Kidney epithelial cell (primary cell): ENCODE measurements around the gene VCL. TPM values are rescaled to one million over a fixed set of nuclear protein-coding genes. Genes with fewer than 3 reads are reported as not detected.

Experiments used
- DNase-seq: peaks from one replicate; pipeline ENCODE4 v3.0.0-alpha.2; 2010; ENCODE audit warnings: low read depth
- H3K27me3 ChIP-seq: 2 replicates; pipeline ENCODE4 v1.6.0; 2011; ENCODE audit warnings: low read length; ENCODE audit not compliant: control insufficient read depth, insufficient read depth
- H3K36me3 ChIP-seq: 2 replicates; pipeline ENCODE4 v1.5.1; 2011; ENCODE audit warnings: low read length; ENCODE audit not compliant: control insufficient read depth, insufficient read depth
- H3K4me3 ChIP-seq: 2 replicates; pipeline ENCODE4 v1.5.1; 2011; ENCODE audit warnings: low read depth, mild to moderate bottlenecking, control low read depth, low read length
- CTCF ChIP-seq: IDR thresholded peaks from 2 replicates; pipeline ENCODE4 v1.5.1; 2011; ENCODE audit warnings: mild to moderate bottlenecking, moderate library complexity, low read length, control low read depth, inconsistent platforms; ENCODE audit not compliant: insufficient read depth, poor library complexity, severe bottlenecking
- total RNA-seq: library from RNA; depleted of rRNA; stranded (reverse); fragments of >200 nt; gene quantifications from 2 replicates; pipeline ENCODE4 v1.2.3, GENCODE V29; 2015

Gene VCL
- total RNA-seq, 1 donor from 2014 or later, result 148 TPM

- no peak for DNase-seq
- TF ChIP-seq CTCF, result no peak
- H3K27me3 ChIP-seq, result peaks cover 3% of the 10 kb centered on the region
- peaks cover 5% of the 10 kb centered on the region for H3K36me3 ChIP-seq
- no peak overlapping the region for H3K4me3 ChIP-seq
These were observed 119.8 kb downstream of the VCL start for GRCh38 chr10:74117738-74118137.

- DNase-seq, result no peak
- Histone ChIP-seq H3K27me3 (peaks cover 3% of the 10 kb centered on the region), H3K36me3 (peaks cover 5% of the 10 kb centered on the region), H3K4me3 (no peak overlapping the region)
- no peak for TF ChIP-seq CTCF
These were observed 120.9 kb downstream of the VCL start for GRCh38 chr10:74118804-74119203.

- peaks cover 1% of the 10 kb centered on the region for H3K36me3 ChIP-seq
- DNase-seq, result no peak
- H3K27me3 ChIP-seq, result no peaks in the 10 kb centered on the region
- no peak overlapping the region for H3K4me3 ChIP-seq
- no peak for TF ChIP-seq CTCF
These were observed 123.0 kb downstream of the VCL start for GRCh38 chr10:74120911-74121310.

- Histone ChIP-seq H3K4me3 (no peak overlapping the region), H3K36me3 (peaks cover 1% of the 10 kb centered on the region), H3K27me3 (no peaks in the 10 kb centered on the region)
- TF ChIP-seq CTCF, result no peak
- no peak for DNase-seq
These were observed 123.5 kb downstream of the VCL start for GRCh38 chr10:74121368-74121767.

- Histone ChIP-seq H3K4me3 (no peak overlapping the region), H3K27me3 (no peaks in the 10 kb centered on the region), H3K36me3 (peaks cover 1% of the 10 kb centered on the region)
- TF ChIP-seq CTCF, result no peak
- DNase-seq, result no peak
These were observed 124.1 kb downstream of the VCL start for GRCh38 chr10:74122060-74122459.

GRCh38 chr10:74123081-74123480 is 125.2 kb downstream of the VCL start:
- peaks cover 1% of the 10 kb centered on the region for H3K36me3 ChIP-seq
- TF ChIP-seq CTCF, result no peak
- no peaks in the 10 kb centered on the region for H3K27me3 ChIP-seq
- H3K4me3 ChIP-seq, result no peak overlapping the region
- DNase-seq, result no peak
